Smooth muscle cell (in vitro differentiated cells): ENCODE data around the gene CAPRIN1. TPM values are rescaled to one million over a fixed set of nuclear protein-coding genes. Genes with fewer than 3 reads are reported as not detected.

Experiments
- DNase-seq: peaks from one replicate; lab custom pipeline; 2025; ENCODE audit not compliant: unreplicated experiment; lab: John Stamatoyannopoulos, UW
- H2AFZ ChIP-seq: fragments of 200-600 bp; sonication (generic); 2 replicates; pipeline ENCODE4 v1.6.0; 2016; ENCODE audit warnings: antibody characterized with exemption, low read depth, mild to moderate bottlenecking
- H3F3A ChIP-seq: fragments of 200-600 bp; sonication (generic); 2 replicates; pipeline ENCODE4 v1.6.0; 2017; ENCODE audit warnings: antibody characterized with exemption, low read depth
- H3K27ac ChIP-seq: fragments of 200-600 bp; sonication (generic); 2 replicates; pipeline ENCODE4 v1.5.1; 2016; ENCODE audit warnings: low read depth, mild to moderate bottlenecking
- H3K27me3 ChIP-seq: fragments of 200-600 bp; sonication (generic); 2 replicates; pipeline ENCODE4 v1.6.1; 2016; ENCODE audit warnings: low read depth, mild to moderate bottlenecking
- H3K36me3 ChIP-seq: fragments of 200-600 bp; sonication (generic); 2 replicates; pipeline ENCODE4 v1.5.1; 2016; ENCODE audit warnings: low read depth
- H3K4me1 ChIP-seq: fragments of 200-600 bp; sonication (generic); 2 replicates; pipeline ENCODE4 v1.5.1; 2016; ENCODE audit warnings: low read depth
- H3K4me2 ChIP-seq: fragments of 200-600 bp; sonication (generic); 2 replicates; pipeline ENCODE4 v1.6.0; 2016; ENCODE audit warnings: mild to moderate bottlenecking
- H3K4me3 ChIP-seq: fragments of 200-600 bp; sonication (generic); 2 replicates; pipeline ENCODE4 v1.5.1; 2016; ENCODE audit warnings: mild to moderate bottlenecking
- H3K79me2 ChIP-seq: fragments of 200-600 bp; sonication (generic); 2 replicates; pipeline ENCODE4 v1.6.0; 2016; ENCODE audit warnings: low read depth, mild to moderate bottlenecking
- H3K9ac ChIP-seq: fragments of 200-600 bp; sonication (generic); 2 replicates; pipeline ENCODE4 v1.6.0; 2016; ENCODE audit warnings: low read depth
- H3K9me3 ChIP-seq: fragments of 200-600 bp; sonication (generic); replicated peaks from 2 replicates; pipeline ENCODE4 v1.5.1; 2016; ENCODE audit warnings: low read depth
- H4K20me1 ChIP-seq: fragments of 200-600 bp; sonication (generic); 2 replicates; pipeline ENCODE4 v1.6.0; 2016; ENCODE audit warnings: low read depth
- CTCF ChIP-seq: fragments of 200-600 bp; sonication (generic); IDR thresholded peaks from 2 replicates; pipeline ENCODE4 v1.5.1; 2017; ENCODE audit warnings: borderline replicate concordance, mild to moderate bottlenecking, antibody characterized with exemption; ENCODE audit not compliant: insufficient read depth, poor library complexity, severe bottlenecking
- WGBS: methylation state at CpG from one replicate; pipeline ENCODE4 v1.1.7; 2016; ENCODE audit warnings: low lambda C conversion rate; 5-methylcytosine and 5-hydroxymethylcytosine counted together
- polyA plus RNA-seq: library from polyadenylated mRNA; unstranded; fragments of >200 nt; fragmentation: Nextera tagmentation; extraction: Ambion mirVana; gene quantifications from 2 replicates; pipeline ENCODE4 v1.2.1, GENCODE V29; 2016
- total RNA-seq: library from RNA; depleted of rRNA; stranded (reverse); fragments of >200 nt; gene quantifications from 2 replicates; pipeline ENCODE4 v1.2.3, GENCODE V29; 2014

CAPRIN1 gene
- total and polyA plus RNA-seq, 2 experiments from 2014 or later, result 93.9 to 215 TPM

- H4K20me1 ChIP-seq, result peaks cover 10% of the 10 kb centered on the region
- H3K79me2 ChIP-seq, result no peaks in the 10 kb centered on the region
- H2AFZ ChIP-seq, result no peak overlapping the region
- H3K9me3 ChIP-seq, result no peaks in the 10 kb centered on the region
- 98% methylated on average over 5 of the region's 5 CpGs for WGBS
- H3K4me1 ChIP-seq, result no peaks in the 10 kb centered on the region
- no peak overlapping the region for H3K4me2 ChIP-seq
- no peaks in the 10 kb centered on the region for H3F3A ChIP-seq
- H3K36me3 ChIP-seq, result no peaks in the 10 kb centered on the region
- no peak for DNase-seq
- H3K27ac ChIP-seq, result no peak overlapping the region
- TF ChIP-seq CTCF, result no peak
- no peaks in the 10 kb centered on the region for H3K27me3 ChIP-seq
- H3K4me3 ChIP-seq, result no peak overlapping the region
- H3K9ac ChIP-seq, result no peak overlapping the region
These were observed 93.5 kb downstream of the CAPRIN1 start for GRCh38 chr11:34145073-34145472.

- H3K9ac ChIP-seq, result no peak overlapping the region
- TF ChIP-seq CTCF, result no peak
- H3K4me1 ChIP-seq, result no peaks in the 10 kb centered on the region
- H3K36me3 ChIP-seq, result no peaks in the 10 kb centered on the region
- H2AFZ ChIP-seq, result no peak overlapping the region
- 97% methylated on average over 8 of the region's 8 CpGs for WGBS
- no peaks in the 10 kb centered on the region for H3K9me3 ChIP-seq
- no peak overlapping the region for H3K4me2 ChIP-seq
- peaks cover 19% of the 10 kb centered on the region for H4K20me1 ChIP-seq
- no peak overlapping the region for H3K4me3 ChIP-seq
- no peaks in the 10 kb centered on the region for H3K79me2 ChIP-seq
- H3K27me3 ChIP-seq, result no peaks in the 10 kb centered on the region
- H3F3A ChIP-seq, result no peaks in the 10 kb centered on the region
- DNase-seq, result no peak
- H3K27ac ChIP-seq, result no peak overlapping the region
These were observed 94.4 kb downstream of the CAPRIN1 start for GRCh38 chr11:34145847-34146381.

- no peak overlapping the region for H3K4me3 ChIP-seq
- no peak overlapping the region for H3K27ac ChIP-seq
- no peaks in the 10 kb centered on the region for H3K4me1 ChIP-seq
- peaks cover 23% of the 10 kb centered on the region for H4K20me1 ChIP-seq
- H3K27me3 ChIP-seq, result no peaks in the 10 kb centered on the region
- H3F3A ChIP-seq, result no peaks in the 10 kb centered on the region
- H3K9me3 ChIP-seq, result no peaks in the 10 kb centered on the region
- H3K36me3 ChIP-seq, result no peaks in the 10 kb centered on the region
- H2AFZ ChIP-seq, result no peak overlapping the region
- no peak overlapping the region for H3K4me2 ChIP-seq
- DNase-seq, result no peak
- H3K79me2 ChIP-seq, result no peaks in the 10 kb centered on the region
- TF ChIP-seq CTCF, result no peak
- 98% methylated on average over 12 of the region's 12 CpGs for WGBS
- no peak overlapping the region for H3K9ac ChIP-seq
These were observed 94.9 kb downstream of the CAPRIN1 start for GRCh38 chr11:34146411-34146810.

- peaks cover 23% of the 10 kb centered on the region for H4K20me1 ChIP-seq
- 99% methylated on average over 5 of the region's 5 CpGs for WGBS
- no peak for DNase-seq
- no peak overlapping the region for H3K4me3 ChIP-seq
- no peak for TF ChIP-seq CTCF
- no peaks in the 10 kb centered on the region for H3K36me3 ChIP-seq
- H3K9me3 ChIP-seq, result no peaks in the 10 kb centered on the region
- H3K9ac ChIP-seq, result no peak overlapping the region
- H3K27me3 ChIP-seq, result no peaks in the 10 kb centered on the region
- no peaks in the 10 kb centered on the region for H3K79me2 ChIP-seq
- no peak overlapping the region for H3K4me2 ChIP-seq
- H3F3A ChIP-seq, result no peaks in the 10 kb centered on the region
- H3K4me1 ChIP-seq, result no peaks in the 10 kb centered on the region
- no peak overlapping the region for H3K27ac ChIP-seq
- H2AFZ ChIP-seq, result no peak overlapping the region
These were observed 95.3 kb downstream of the CAPRIN1 start for GRCh38 chr11:34146866-34147265.
